Gastroesophageal sphincter (tissue), 3 donors: ENCODE measurements around the gene IL1F10.

Source experiments
- EP300 ChIP-seq: sonication (generic); formaldehyde crosslinking; IDR thresholded peaks from one replicate; pipeline ENCODE4 v1.6.1; 2017; ENCODE audit warnings: antibody characterized with exemption, mild to moderate bottlenecking
- POLR2A ChIP-seq, 2 donors: fragments of 450-650 bp; IDR thresholded peaks; one replicate each; pipeline ENCODE4 v1.6.1; 2017; ENCODE audit warnings: antibody characterized with exemption in 2 of 2, mild to moderate bottlenecking in 2 of 2, moderate library complexity in 1 of 2
- POLR2AphosphoS5 ChIP-seq: sonication (generic); formaldehyde crosslinking; IDR thresholded peaks from one replicate; pipeline ENCODE4 v1.6.1; 2017; ENCODE audit warnings: antibody characterized with exemption
- TF ChIP-seq, protein P1 (sequence below), 4 experiments: fragments of 200-600 bp in 2 of 4; fragments of 450-650 bp in 2 of 4; sonication (generic) in 1 of 4; IDR thresholded peaks; one replicate each; pipeline ENCODE4 v1.5.1; 2017 to 2019; ENCODE audit warnings: antibody characterized with exemption in 4 of 4, mild to moderate bottlenecking in 2 of 4, moderate library complexity in 2 of 4

DNA sequence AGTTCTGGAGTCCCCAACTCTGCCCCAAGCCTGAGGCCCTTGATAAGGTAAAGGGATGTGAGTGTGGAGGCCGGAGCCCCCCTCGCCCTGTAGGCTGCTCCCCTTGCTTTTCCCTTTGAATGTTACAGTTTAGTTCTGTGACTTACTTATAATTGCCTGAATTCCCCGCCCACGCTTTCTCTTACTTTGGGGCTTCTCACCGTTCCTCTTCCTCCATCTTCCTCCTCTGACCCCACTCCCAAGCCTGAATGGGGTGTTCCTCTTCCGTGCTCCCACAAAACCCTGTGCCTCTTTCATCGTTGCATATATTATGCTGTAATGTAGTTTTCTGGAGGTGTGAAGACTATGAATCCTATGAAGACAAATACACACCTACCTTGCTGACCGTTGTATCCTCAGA lies 44.7 kb downstream of the IL1F10 start:
- TF ChIP-seq, protein P1, sequence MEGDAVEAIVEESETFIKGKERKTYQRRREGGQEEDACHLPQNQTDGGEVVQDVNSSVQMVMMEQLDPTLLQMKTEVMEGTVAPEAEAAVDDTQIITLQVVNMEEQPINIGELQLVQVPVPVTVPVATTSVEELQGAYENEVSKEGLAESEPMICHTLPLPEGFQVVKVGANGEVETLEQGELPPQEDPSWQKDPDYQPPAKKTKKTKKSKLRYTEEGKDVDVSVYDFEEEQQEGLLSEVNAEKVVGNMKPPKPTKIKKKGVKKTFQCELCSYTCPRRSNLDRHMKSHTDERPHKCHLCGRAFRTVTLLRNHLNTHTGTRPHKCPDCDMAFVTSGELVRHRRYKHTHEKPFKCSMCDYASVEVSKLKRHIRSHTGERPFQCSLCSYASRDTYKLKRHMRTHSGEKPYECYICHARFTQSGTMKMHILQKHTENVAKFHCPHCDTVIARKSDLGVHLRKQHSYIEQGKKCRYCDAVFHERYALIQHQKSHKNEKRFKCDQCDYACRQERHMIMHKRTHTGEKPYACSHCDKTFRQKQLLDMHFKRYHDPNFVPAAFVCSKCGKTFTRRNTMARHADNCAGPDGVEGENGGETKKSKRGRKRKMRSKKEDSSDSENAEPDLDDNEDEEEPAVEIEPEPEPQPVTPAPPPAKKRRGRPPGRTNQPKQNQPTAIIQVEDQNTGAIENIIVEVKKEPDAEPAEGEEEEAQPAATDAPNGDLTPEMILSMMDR (IDR thresholded peaks at IDR 0.05) = no peak
- TF ChIP-seq POLR2A (IDR thresholded peaks at IDR 0.05) (no peak), EP300 (no peak), POLR2AphosphoS5 (no peak)
